NT2/D1 (cell line): ENCODE data around the gene RUFY3.

Experiments
- DNase-seq: peaks from one replicate; pipeline ENCODE4 v3.0.0-alpha.2; 2011; ENCODE audit warnings: low read depth, low spot score
- H3K27me3 ChIP-seq: 2 replicates; pipeline ENCODE4 v1.6.0; 2011; ENCODE audit warnings: mild to moderate bottlenecking; ENCODE audit not compliant: insufficient read length, insufficient read depth
- H3K36me3 ChIP-seq: 2 replicates; pipeline ENCODE4 v1.6.1; 2011; ENCODE audit warnings: mild to moderate bottlenecking, low read length, mixed read lengths; ENCODE audit not compliant: insufficient read depth, insufficient read length
- H3K4me1 ChIP-seq: 2 replicates; pipeline ENCODE4 v1.5.1; 2011; ENCODE audit not compliant: insufficient read depth, insufficient read length
- H3K4me3 ChIP-seq: 2 replicates; pipeline ENCODE4 v1.5.1; 2011; ENCODE audit warnings: low read depth; ENCODE audit not compliant: insufficient read length
- H3K9ac ChIP-seq: 2 replicates; pipeline ENCODE4 v1.6.0; 2011; ENCODE audit warnings: low read depth; ENCODE audit not compliant: insufficient read length
- H3K9me3 ChIP-seq: 2 replicates; pipeline ENCODE4 v1.5.1; 2011; ENCODE audit warnings: mild to moderate bottlenecking, low read length; ENCODE audit not compliant: insufficient read depth
- SUZ12 ChIP-seq: IDR thresholded peaks from 2 replicates; pipeline ENCODE4 v1.6.1; 2011; ENCODE audit not compliant: insufficient read length, insufficient read depth; ENCODE audit errors: extremely low read depth
- YY1 ChIP-seq: IDR thresholded peaks from 2 replicates; pipeline ENCODE4 v1.6.1; 2011; ENCODE audit not compliant: insufficient read length, insufficient read depth
- ZNF274 ChIP-seq: IDR thresholded peaks from 2 replicates; pipeline ENCODE4 v1.6.1; 2011; ENCODE audit warnings: mild to moderate bottlenecking, low read depth, low read length

Gene RUFY3

DNA sequence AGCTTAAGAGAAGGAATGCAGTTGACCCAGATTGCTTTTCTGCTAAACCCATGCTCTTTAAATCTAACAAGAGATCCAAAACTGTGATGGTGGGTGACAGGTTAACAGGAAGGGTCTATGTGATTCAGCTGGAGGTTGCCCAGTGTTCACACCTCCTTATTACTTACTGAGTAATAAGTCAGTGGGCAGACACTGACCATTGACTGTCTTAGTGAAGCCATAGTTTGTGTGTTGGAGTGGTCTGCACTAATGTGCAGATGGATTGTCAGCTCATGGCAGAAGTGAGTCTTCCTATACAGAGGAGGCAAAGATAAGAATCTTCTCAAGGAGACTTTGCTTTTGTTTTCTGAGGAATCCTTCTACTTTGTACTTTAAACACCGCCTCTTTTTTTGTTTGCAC is 15.2 kb upstream of the RUFY3 start:
- no peaks in the 10 kb centered on the region for H3K9me3 ChIP-seq
- no peaks in the 10 kb centered on the region for H3K36me3 ChIP-seq
- H3K27me3 ChIP-seq = peaks cover 2% of the 10 kb centered on the region
- H3K9ac ChIP-seq = peak overlapping the region; percentile 46
- H3K4me3 ChIP-seq = peak overlapping the region; percentile 57
- H3K4me1 ChIP-seq = no peaks in the 10 kb centered on the region
- DNase-seq = no peak
- no peak for TF ChIP-seq YY1
- no peak for TF ChIP-seq ZNF274
- TF ChIP-seq SUZ12 = no peak

DNA sequence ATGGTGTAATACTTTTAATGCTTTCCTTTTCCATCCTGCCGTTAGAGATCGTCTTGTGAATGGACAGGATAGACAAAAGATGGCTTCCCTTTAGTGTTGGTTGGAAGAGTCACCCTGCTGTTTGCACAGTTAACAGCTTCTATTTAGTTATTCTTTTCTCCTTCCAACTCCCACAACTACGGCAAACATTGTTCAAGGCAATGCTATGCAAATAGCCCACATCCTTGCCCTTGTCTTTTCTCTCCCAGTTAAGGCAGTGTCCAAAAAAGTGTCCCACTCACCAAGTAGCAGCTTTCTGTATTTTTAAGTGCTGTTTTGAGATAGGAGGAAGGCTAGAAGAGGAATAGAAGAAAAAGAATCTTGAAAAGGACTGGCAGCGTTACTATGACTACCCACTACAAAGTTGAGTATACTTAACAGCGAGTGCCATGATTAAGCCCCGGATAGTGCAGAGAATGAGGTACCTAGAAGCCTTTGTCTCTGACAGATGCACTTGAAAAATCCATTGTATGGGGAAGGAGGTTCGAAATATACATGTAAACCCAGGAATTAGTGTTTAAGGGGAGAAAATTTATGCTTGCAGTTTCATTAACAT is 12.1 kb upstream of the RUFY3 start:
- no peak for DNase-seq
- H3K4me3 ChIP-seq = no peak overlapping the region

GRCh38 chr4:70711599-70711998 is 10.2 kb upstream of the RUFY3 start:
- Histone ChIP-seq H3K9ac (no peak overlapping the region), H3K36me3 (no peaks in the 10 kb centered on the region), H3K4me3 (no peak overlapping the region), H3K4me1 (no peaks in the 10 kb centered on the region), H3K27me3 (no peaks in the 10 kb centered on the region), H3K9me3 (no peaks in the 10 kb centered on the region)
- no peak for TF ChIP-seq ZNF274
- no peak for TF ChIP-seq SUZ12
- TF ChIP-seq YY1 = no peak
- no peak for DNase-seq

More for the DNA sequence above, 12.1 kb upstream of the RUFY3 start:
- Histone ChIP-seq H3K36me3 (no peaks in the 10 kb centered on the region), H3K4me1 (no peaks in the 10 kb centered on the region), H3K9me3 (no peaks in the 10 kb centered on the region), H3K9ac (no peak overlapping the region), H3K27me3 (peaks cover 2% of the 10 kb centered on the region)
- no peak for TF ChIP-seq SUZ12
- TF ChIP-seq YY1 = no peak
- TF ChIP-seq ZNF274 = no peak

DNA sequence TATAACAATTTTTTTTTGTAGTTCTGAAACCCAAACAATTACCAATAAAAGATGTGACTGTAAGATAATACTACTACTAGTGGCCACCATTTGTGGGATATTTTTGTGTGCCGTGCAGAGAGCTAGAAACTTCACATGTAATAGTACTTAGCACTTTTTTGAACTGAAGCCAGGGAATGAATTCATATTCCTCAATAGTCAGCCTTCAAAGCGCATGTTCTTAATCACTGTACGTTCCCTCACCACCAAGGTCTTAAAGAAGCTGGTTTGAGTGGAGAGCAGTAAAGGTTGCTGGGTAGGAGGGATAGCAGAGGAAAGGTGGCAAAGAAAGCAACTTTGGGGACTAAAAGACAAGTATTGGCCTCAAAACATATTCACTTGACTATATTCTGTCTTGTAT is 9.6 kb upstream of the RUFY3 start:
- DNase-seq = no peak
- Histone ChIP-seq H3K27me3 (no peaks in the 10 kb centered on the region), H3K4me1 (no peaks in the 10 kb centered on the region), H3K36me3 (no peaks in the 10 kb centered on the region), H3K9me3 (no peaks in the 10 kb centered on the region), H3K9ac (no peak overlapping the region), H3K4me3 (no peak overlapping the region)
- TF ChIP-seq YY1 (no peak), SUZ12 (no peak), ZNF274 (no peak)

GRCh38 chr4:70712604-70713452 is 8.9 kb upstream of the RUFY3 start:
- DNase-seq = no peak
- H3K36me3 ChIP-seq = no peaks in the 10 kb centered on the region
- H3K27me3 ChIP-seq = no peaks in the 10 kb centered on the region
- TF ChIP-seq YY1 (no peak), ZNF274 (no peak), SUZ12 (no peak)
- H3K9ac ChIP-seq = no peak overlapping the region
- no peaks in the 10 kb centered on the region for H3K4me1 ChIP-seq
- H3K9me3 ChIP-seq = no peaks in the 10 kb centered on the region
- H3K4me3 ChIP-seq = no peak overlapping the region

GRCh38 chr4:70713453-70714078 is 8.2 kb upstream of the RUFY3 start:
- no peak for DNase-seq
- Histone ChIP-seq H3K9me3 (no peaks in the 10 kb centered on the region), H3K4me3 (no peak overlapping the region), H3K9ac (no peak overlapping the region), H3K27me3 (no peaks in the 10 kb centered on the region), H3K36me3 (no peaks in the 10 kb centered on the region), H3K4me1 (no peaks in the 10 kb centered on the region)
- TF ChIP-seq SUZ12 (no peak), ZNF274 (no peak), YY1 (no peak)

DNA sequence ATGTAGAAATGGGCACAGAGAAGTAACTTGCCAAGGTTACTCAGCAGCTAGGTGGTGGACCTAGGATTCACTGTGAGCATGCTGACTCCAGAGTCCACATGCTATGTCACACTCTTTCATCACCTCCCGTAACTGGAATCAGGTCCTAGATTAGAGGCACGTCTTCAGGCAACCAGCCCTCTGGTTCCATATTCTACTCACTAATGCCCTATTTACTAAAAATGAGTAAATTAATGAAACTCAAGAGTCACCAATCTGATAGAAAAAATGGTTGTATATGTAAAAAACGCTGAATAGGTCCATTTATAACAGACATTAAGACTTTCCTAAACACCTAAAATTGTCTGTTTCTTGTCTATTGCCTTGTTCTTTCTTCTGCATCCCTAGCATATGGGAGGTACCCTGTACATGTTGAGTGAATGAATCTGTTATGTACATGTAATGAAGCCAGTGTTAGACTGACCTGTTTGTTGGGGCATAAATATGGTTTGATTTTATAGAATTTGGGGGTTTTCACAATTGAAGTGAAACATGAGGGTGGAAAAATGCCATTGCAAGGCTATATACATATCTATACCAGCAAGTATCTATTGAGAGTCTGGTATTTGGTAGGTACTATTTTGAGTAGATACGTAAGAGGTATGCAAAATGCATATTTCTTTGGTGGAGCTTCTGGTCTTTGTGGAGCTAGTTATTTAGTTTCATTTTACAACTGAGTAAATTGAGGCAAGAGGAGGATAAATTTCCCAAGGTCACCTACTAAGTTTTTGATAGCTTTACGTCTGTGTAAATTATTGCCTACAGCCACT is 7.5 kb upstream of the RUFY3 start:
- no peak overlapping the region for H3K4me3 ChIP-seq
- TF ChIP-seq YY1 (no peak), SUZ12 (no peak), ZNF274 (no peak)
- no peaks in the 10 kb centered on the region for H3K9me3 ChIP-seq
- DNase-seq = no peak
- H3K36me3 ChIP-seq = no peaks in the 10 kb centered on the region
- no peaks in the 10 kb centered on the region for H3K27me3 ChIP-seq
- H3K9ac ChIP-seq = no peak overlapping the region
- H3K4me1 ChIP-seq = no peaks in the 10 kb centered on the region
